H1 (cell line): Measurements from ENCODE around the gene ECE2. TPM values are rescaled to one million over a fixed set of nuclear protein-coding genes. Genes with fewer than 3 reads are reported as not detected.

Experiments used
- CTCF ChIA-PET: fragments of 300-600 bp; sonication (Branson Sonifier 250); formaldehyde crosslinking; loops from one replicate; lab custom pipeline; 2021; ENCODE audit not compliant: partially characterized antibody; lab: Charles Lee
- POLR2A ChIA-PET: fragments of 300-600 bp; sonication (Branson Sonifier 250); formaldehyde crosslinking; loops from one replicate; lab custom pipeline; 2021; ENCODE audit warnings: inconsistent platforms; ENCODE audit not compliant: partially characterized antibody; lab: Charles Lee
- DNase-seq, 2 experiments: peaks; one replicate each; pipeline versions ENCODE4 v3.0.0 to v3.0.0-alpha.2; 2010 to 2022; ENCODE audit warnings: low spot score in 2 of 2, low read depth in 1 of 2, mixed read lengths in 1 of 2
- FAIRE-seq: peaks from 2 replicates; lab custom pipeline; 2011; peaks lifted over from hg19 to GRCh38; lab: Jason Lieb, UNC
- H2AFZ ChIP-seq: 2 replicates; pipeline ENCODE4 v1.8.1; 2012; ENCODE audit warnings: low read length, inconsistent platforms
- H2AK5ac ChIP-seq: 2 replicates; pipeline ENCODE4 v1.6.1; 2013; ENCODE audit warnings: low read depth, low read length
- H2BK120ac ChIP-seq: replicated peaks from 2 replicates; pipeline ENCODE3; 2013; ENCODE audit warnings: low read depth, low read length, inconsistent platforms
- H2BK12ac ChIP-seq: 2 replicates; pipeline ENCODE4 v1.6.1; 2013; ENCODE audit warnings: low read depth, low read length
- H2BK15ac ChIP-seq: 2 replicates; pipeline ENCODE4 v1.6.1; 2013; ENCODE audit warnings: low read length
- H2BK20ac ChIP-seq: 2 replicates; pipeline ENCODE4 v1.6.1; 2013; ENCODE audit warnings: low read length
- H2BK5ac ChIP-seq: 2 replicates; pipeline ENCODE4 v1.6.1; 2013; ENCODE audit warnings: low read depth, low read length
- H3K14ac ChIP-seq: 2 replicates; pipeline ENCODE4 v1.6.1; 2013; ENCODE audit warnings: inconsistent platforms; ENCODE audit not compliant: insufficient read length
- H3K18ac ChIP-seq: 2 replicates; pipeline ENCODE4 v1.6.1; 2013; ENCODE audit warnings: low read length; ENCODE audit errors: extremely low read depth
- H3K23ac ChIP-seq: 2 replicates; pipeline ENCODE4 v1.6.1; 2013; ENCODE audit warnings: inconsistent platforms; ENCODE audit not compliant: insufficient read length
- H3K23me2 ChIP-seq: 2 replicates; pipeline ENCODE4 v1.6.1; 2013; ENCODE audit warnings: low read depth, low read length
- H3K27ac ChIP-seq: 2 replicates; pipeline ENCODE4 v1.6.1; 2011; ENCODE audit warnings: low read depth, low read length, inconsistent platforms
- H3K27me3 ChIP-seq, 4 experiments: replicated peaks in 1 of 4; 1 replicate in 1 of 4; 2 replicates in 3 of 4; pipeline versions ENCODE4 v1.6.1 to v1.8.1; 2011 to 2013; ENCODE audit warnings: low read length in 3 of 4, mild to moderate bottlenecking in 3 of 4, inconsistent platforms in 2 of 4, mixed read lengths in 2 of 4, moderate library complexity in 1 of 4; ENCODE audit not compliant: control insufficient read depth in 3 of 4, insufficient read depth in 3 of 4; ENCODE audit errors: extremely low read depth in 1 of 4
- H3K36me3 ChIP-seq, 4 experiments: 2 replicates each; pipeline versions ENCODE4 v1.6.1 to v1.8.1; 2011 to 2013; ENCODE audit warnings: mild to moderate bottlenecking in 4 of 4, low read length in 3 of 4, moderate library complexity in 2 of 4, control low read depth in 1 of 4, inconsistent platforms in 1 of 4; ENCODE audit not compliant: insufficient read depth in 4 of 4, control insufficient read depth in 2 of 4
- H3K4ac ChIP-seq: replicated peaks from 2 replicates; pipeline ENCODE3; 2013; ENCODE audit warnings: low read length, low read depth, mixed read lengths, inconsistent platforms; ENCODE audit not compliant: insufficient read length
- H3K4me1 ChIP-seq, 4 experiments: replicated peaks in 1 of 4; 1 replicate in 1 of 4; 2 replicates in 3 of 4; pipeline versions ENCODE4 v1.6.1 to v1.8.1; 2011 to 2013; ENCODE audit warnings: low read length in 3 of 4, inconsistent platforms in 2 of 4, mixed read lengths in 1 of 4; ENCODE audit not compliant: insufficient read depth in 4 of 4, control insufficient read depth in 3 of 4
- H3K4me2 ChIP-seq, 2 experiments: 2 replicates each; pipeline versions ENCODE4 v1.6.1 to v1.8.1; 2011 to 2013; ENCODE audit warnings: low read depth in 2 of 2, low read length in 2 of 2, control low read depth in 1 of 2, inconsistent platforms in 1 of 2, mild to moderate bottlenecking in 1 of 2; ENCODE audit not compliant: insufficient read depth in 1 of 2
- H3K4me3 ChIP-seq, 4 experiments: fragments of 200-600, 300-600 bp in 1 of 4; sonication (generic), shearing (Covaris generic), sonication (Bioruptor Twin) in 1 of 4; 2 replicates each; pipeline versions ENCODE4 v1.5.1 to v1.8.1; 2011 to 2016; ENCODE audit warnings: low read length in 4 of 4, low read depth in 3 of 4, control low read depth in 2 of 4, inconsistent platforms in 2 of 4, mild to moderate bottlenecking in 2 of 4, mixed read lengths in 1 of 4, moderate library complexity in 1 of 4; ENCODE audit not compliant: insufficient read depth in 2 of 4; ENCODE audit errors: extremely low read depth in 1 of 4
- H3K56ac ChIP-seq: replicated peaks from 2 replicates; pipeline ENCODE3; 2013; ENCODE audit warnings: low read depth, mild to moderate bottlenecking, mixed read lengths, low read length, inconsistent platforms; ENCODE audit not compliant: insufficient read length
- H3K79me1 ChIP-seq: 2 replicates; pipeline ENCODE4 v1.6.1; 2013; ENCODE audit warnings: low read depth, low read length, control low read depth
- H3K79me2 ChIP-seq, 2 experiments: 2 replicates each; pipeline versions ENCODE4 v1.6.1 to v1.8.1; 2012 to 2013; ENCODE audit warnings: low read length in 2 of 2, mild to moderate bottlenecking in 2 of 2, inconsistent platforms in 1 of 2; ENCODE audit not compliant: insufficient read depth in 2 of 2, control insufficient read depth in 1 of 2
- H3K9ac ChIP-seq, 4 experiments: replicated peaks in 1 of 4; 1 replicate in 1 of 4; 2 replicates in 3 of 4; pipeline versions ENCODE4 v1.6.1 to v1.8.1; 2011 to 2013; ENCODE audit warnings: low read depth in 3 of 4, low read length in 3 of 4, control low read depth in 2 of 4, mild to moderate bottlenecking in 2 of 4, moderate library complexity in 2 of 4, inconsistent platforms in 1 of 4; ENCODE audit errors: extremely low read depth in 1 of 4
- H3K9me3 ChIP-seq, 2 experiments: 2 replicates each; pipeline versions ENCODE4 v1.6.1 to v1.8.1; 2012 to 2013; ENCODE audit warnings: mild to moderate bottlenecking in 2 of 2, moderate library complexity in 2 of 2, control low read depth in 1 of 2, inconsistent platforms in 1 of 2, low read depth in 1 of 2, low read length in 1 of 2, mixed read lengths in 1 of 2; ENCODE audit not compliant: insufficient read depth in 2 of 2
- H4K20me1 ChIP-seq, 2 experiments: replicated peaks in 1 of 2; 2 replicates each; pipeline versions ENCODE3 to v1.8.1; 2011 to 2013; ENCODE audit warnings: inconsistent platforms in 2 of 2, low read length in 2 of 2, mild to moderate bottlenecking in 1 of 2; ENCODE audit not compliant: insufficient read depth in 2 of 2, control insufficient read depth in 1 of 2
- H4K5ac ChIP-seq: 2 replicates; pipeline ENCODE4 v1.6.1; 2013; ENCODE audit warnings: low read length, low read depth, mixed read lengths, inconsistent platforms; ENCODE audit not compliant: insufficient read length
- H4K8ac ChIP-seq: 2 replicates; pipeline ENCODE4 v1.8.0; 2013; ENCODE audit warnings: mild to moderate bottlenecking, moderate library complexity, low read length, inconsistent platforms; ENCODE audit not compliant: insufficient read depth; ENCODE audit errors: extremely low read depth
- H4K91ac ChIP-seq: replicated peaks from 2 replicates; pipeline ENCODE3; 2013; ENCODE audit warnings: low read length, mixed read lengths, inconsistent platforms; ENCODE audit not compliant: insufficient read length
- CREB1 ChIP-seq: IDR thresholded peaks from 2 replicates; pipeline ENCODE4 v1.6.1; 2012; ENCODE audit warnings: inconsistent platforms
- E2F6 ChIP-seq: IDR thresholded peaks from 2 replicates; pipeline ENCODE4 v1.6.1; 2012; ENCODE audit warnings: inconsistent platforms
- GABPA ChIP-seq: IDR thresholded peaks from 2 replicates; pipeline ENCODE4 v1.6.1; 2011; ENCODE audit warnings: mild to moderate bottlenecking, low read length, moderate library complexity, borderline replicate concordance; ENCODE audit not compliant: insufficient read depth
- MAX ChIP-seq: IDR thresholded peaks from 2 replicates; pipeline ENCODE4 v1.6.1; 2012; ENCODE audit warnings: inconsistent platforms
- PHF8 ChIP-seq: fragments of 200-600 bp; sonication (generic); conservative IDR thresholded peaks from 2 replicates; pipeline ENCODE4 v1.7.1; 2012; ENCODE audit warnings: low read depth, mild to moderate bottlenecking, inconsistent platforms, low read length, moderate library complexity
- RNF2 ChIP-seq: fragments of 200-900, 300-1000 bp; sonication (generic); IDR thresholded peaks from 2 replicates; pipeline ENCODE4 v1.7.1; 2016; ENCODE audit warnings: borderline replicate concordance, low read depth, mild to moderate bottlenecking, antibody characterized with exemption, low read length; ENCODE audit not compliant: poor library complexity, severe bottlenecking; ENCODE audit errors: missing control alignments
- RXRA ChIP-seq: IDR thresholded peaks from 2 replicates; pipeline ENCODE4 v1.6.1; 2011; ENCODE audit warnings: low read depth, mild to moderate bottlenecking, low read length, moderate library complexity; ENCODE audit not compliant: insufficient read depth
- SAP30 ChIP-seq: fragments of 300-600 bp; sonication (generic); IDR thresholded peaks from 2 replicates; pipeline ENCODE4 v1.7.1; 2012; ENCODE audit warnings: low read length, moderate library complexity, mild to moderate bottlenecking, inconsistent platforms; ENCODE audit not compliant: insufficient read depth, insufficient replicate concordance
- SP4 ChIP-seq: IDR thresholded peaks from 2 replicates; pipeline ENCODE4 v1.6.1; 2012; ENCODE audit warnings: low read length, inconsistent platforms
- TCF12 ChIP-seq: IDR thresholded peaks from 2 replicates; pipeline ENCODE4 v1.6.1; 2011; ENCODE audit warnings: low read depth, mild to moderate bottlenecking, low read length
- WGBS, 2 experiments: shearing (Covaris generic) in 1 of 2; methylation state at CpG; one replicate each; pipeline versions ENCODE4 v1.1.6 to v1.1.7; 2013 to 2015; ENCODE audit warnings: low lambda C conversion rate in 2 of 2, mixed read lengths in 2 of 2, inconsistent platforms in 1 of 2, low coverage in 1 of 2, missing lambda C conversion rate in 1 of 2; ENCODE audit not compliant: insufficient replicate concordance in 2 of 2, insufficient coverage in 1 of 2, insufficient read length in 1 of 2; ENCODE audit errors: extremely low coverage in 1 of 2, missing lambda C conversion rate in 1 of 2; 5-methylcytosine and 5-hydroxymethylcytosine counted together
- polyA plus RNA-seq, 7 experiments: library from polyadenylated mRNA; depleted of rRNA in 3 of 7; stranded (reverse) in 5 of 7; unstranded in 2 of 7; fragments of >200 nt in 5 of 7; fragments of 200-250 nt in 2 of 7; gene quantifications; 1 replicate in 5 of 7; 2 replicates in 1 of 7; 4 replicates in 1 of 7; pipeline versions ENCODE4 v1.2.1 to v1.2.3, GENCODE V29; 2011 to 2013; ENCODE audit warnings: missing spikeins in 2 of 7, mixed read lengths in 2 of 7
- total RNA-seq: library from RNA; stranded (reverse); fragmentation: NEBNext Ultra II Directional; extraction: Animal tissue kit (Norgen Biotek cat#: 25700); gene quantifications from 2 replicates; pipeline ENCODE4 v1.2.1, GENCODE V29; 2021

The ECE2 gene
- total and polyA plus RNA-seq, 2 of the 8 experiments (the other 6 are each of a cell fraction or from before 2014, with no cell fraction given), result 0.44 to 0.86 TPM

GRCh38 chr3:184234224-184234623 lies 41.6 kb upstream of the ECE2 start:
- no peak overlapping the region for H3K4me2 ChIP-seq
- H3K9ac ChIP-seq, result no peak overlapping the region
- no peak for FAIRE-seq

More at GRCh38 chr3:184234224-184234623, 41.6 kb upstream of the ECE2 start:
- Histone ChIP-seq H3K36me3 (peaks cover 0 to 8% (median 0%) of the 10 kb centered on the region in 4 experiments; a peak in 1 of 8 replicates), H3K4ac (no peak overlapping the region), H3K23me2 (peaks cover 8% of the 10 kb centered on the region; the same call in 1 of the 2 replicates), H3K4me1 (peaks cover 0 to 14% (median 2%) of the 10 kb centered on the region in 4 experiments; a peak in 3 of 7 replicates), H2BK120ac (no peak overlapping the region), H4K91ac (no peak overlapping the region), H2BK5ac (no peak overlapping the region), H3K9me3 (no peaks in the 10 kb centered on the region), H3K56ac (no peak overlapping the region), H4K5ac (no peak overlapping the region), H3K23ac (no peak overlapping the region), H3K79me2 (no peaks in the 10 kb centered on the region), H2BK20ac (no peak overlapping the region), H3K79me1 (no peaks in the 10 kb centered on the region), H4K20me1 (peaks cover 4 to 7% of the 10 kb centered on the region in 2 experiments), H3K14ac (no peak overlapping the region), H2BK15ac (no peak overlapping the region), H2AK5ac (no peak overlapping the region), H3K4me3 (no peak overlapping the region), H3K18ac (no peak overlapping the region), H4K8ac (no peak overlapping the region), H3K27ac (no peak overlapping the region), H2BK12ac (no peak overlapping the region), H3K27me3 (peaks cover 27 to 44% (median 38%) of the 10 kb centered on the region in 4 experiments), H2AFZ (no peak overlapping the region)
- TF ChIP-seq GABPA (no peak), CREB1 (no peak), RXRA (no peak), RNF2 (no peak), PHF8 (no peak), SP4 (no peak), SAP30 (no peak), MAX (no peak), E2F6 (no peak), TCF12 (no peak)
- WGBS, 2 experiments, result 87% methylated on average over 4 of the region's 4 CpGs; no CpG with 5 or more reads in 1 of the 2 experiments
- DNase-seq, result no peak
- CTCF ChIA-PET, result interaction anchor here (0.7 kb wide), 1 partner anchor 1000 kb away, joined by 3 read pairs; no protein-coding TSS in a partner anchor
- POLR2A ChIA-PET, result interaction anchor here (1.2 kb wide), 1 partner anchor 9 kb away, joined by 3 read pairs; no protein-coding TSS in a partner anchor
